Measurements from ENCODE around the gene NACC2.
"Not testable (repeated sequence)": the region's sequence is repeated elsewhere in the genome, so short reads cannot be mapped to it uniquely, and the experiment has no call there.

The NACC2 gene

GRCh38 chr9:136081113-136081825, 13.8 kb downstream of the NACC2 start:
- DNase-seq (ENCODE audit: low read depth in 3 of 3) = no peak

DNA sequence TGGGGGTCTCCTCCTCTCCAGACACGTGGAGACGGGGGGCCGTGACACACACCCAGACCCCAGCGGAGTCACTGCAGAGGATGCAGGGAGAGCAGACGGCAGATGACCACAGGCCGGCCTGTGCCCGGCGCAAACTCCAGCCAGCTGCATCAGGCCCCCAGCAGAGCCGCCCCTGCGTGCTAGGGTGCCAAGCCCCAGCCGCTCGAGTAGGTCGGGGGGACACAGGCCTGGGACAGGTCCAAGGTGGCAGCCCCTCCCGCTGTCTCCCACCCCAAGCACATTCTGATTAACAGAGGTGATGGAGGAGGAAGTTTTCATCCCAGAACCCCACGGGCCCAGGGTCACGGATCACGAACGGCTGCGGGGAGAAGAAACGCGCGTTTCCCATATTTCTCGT, 14.4 kb downstream of the NACC2 start:
- no peak for DNase-seq (ENCODE audit: low read depth in 3 of 3)

DNA sequence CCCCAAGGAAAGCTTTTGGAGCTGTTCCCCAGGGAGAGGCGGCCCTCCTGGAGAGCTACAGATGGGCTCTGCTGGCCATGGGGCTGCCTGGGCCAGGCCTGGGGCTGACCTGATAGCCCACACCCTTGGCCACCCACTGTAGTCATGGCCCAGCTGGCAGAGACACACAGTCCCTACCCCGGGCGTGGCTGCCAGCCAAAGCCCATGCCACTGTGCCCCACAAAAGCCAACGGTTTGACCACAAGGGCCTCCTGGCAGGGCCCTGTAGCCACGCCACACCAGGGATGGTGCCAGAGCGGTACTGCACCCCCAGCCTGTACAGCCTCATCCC, 15.2 kb downstream of the NACC2 start:
- DNase-seq (ENCODE audit: low read depth in 3 of 3) = no peak

- no peak for DNase-seq (ENCODE audit: low read depth in 3 of 3)
These were observed 15.7 kb downstream of the NACC2 start for GRCh38 chr9:136079211-136079915.

DNA sequence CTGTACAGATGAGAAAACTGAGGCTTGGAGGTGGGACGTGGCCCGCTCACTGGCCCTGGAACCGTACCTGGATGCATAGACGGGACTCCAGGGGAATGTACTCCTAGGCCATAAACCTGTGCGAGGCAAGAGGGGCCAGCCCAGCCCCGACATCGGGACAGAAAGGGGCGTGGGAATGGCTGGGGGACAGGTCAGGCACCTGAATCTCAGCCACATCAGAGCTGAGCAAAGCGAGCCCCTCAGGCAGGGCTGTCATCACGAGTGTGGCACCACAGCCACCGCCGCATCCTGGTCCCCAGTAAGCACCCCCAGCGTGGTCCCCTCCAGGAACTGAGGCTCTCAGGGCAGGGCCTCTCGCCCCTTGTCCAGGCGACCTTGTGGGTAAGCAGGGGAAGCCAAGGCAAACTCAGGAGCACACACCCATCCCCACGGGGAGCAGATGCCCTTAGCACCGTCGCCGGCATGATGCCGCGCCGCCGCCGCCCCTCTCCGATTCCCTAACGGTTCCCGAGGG, 16.5 kb downstream of the NACC2 start:
- no peak for DNase-seq (ENCODE audit: low read depth in 3 of 3)

- DNase-seq (ENCODE audit: low read depth in 3 of 3) = no peak
These were observed 17.1 kb downstream of the NACC2 start for GRCh38 chr9:136078024-136078423.

GRCh38 chr9:136077491-136077890, 17.6 kb downstream of the NACC2 start:
- no peak for DNase-seq (ENCODE audit: low read depth in 3 of 3)

- no peak for DNase-seq (ENCODE audit: low read depth in 3 of 3)
These were observed 19.0 kb downstream of the NACC2 start for GRCh38 chr9:136075881-136076678.

DNA sequence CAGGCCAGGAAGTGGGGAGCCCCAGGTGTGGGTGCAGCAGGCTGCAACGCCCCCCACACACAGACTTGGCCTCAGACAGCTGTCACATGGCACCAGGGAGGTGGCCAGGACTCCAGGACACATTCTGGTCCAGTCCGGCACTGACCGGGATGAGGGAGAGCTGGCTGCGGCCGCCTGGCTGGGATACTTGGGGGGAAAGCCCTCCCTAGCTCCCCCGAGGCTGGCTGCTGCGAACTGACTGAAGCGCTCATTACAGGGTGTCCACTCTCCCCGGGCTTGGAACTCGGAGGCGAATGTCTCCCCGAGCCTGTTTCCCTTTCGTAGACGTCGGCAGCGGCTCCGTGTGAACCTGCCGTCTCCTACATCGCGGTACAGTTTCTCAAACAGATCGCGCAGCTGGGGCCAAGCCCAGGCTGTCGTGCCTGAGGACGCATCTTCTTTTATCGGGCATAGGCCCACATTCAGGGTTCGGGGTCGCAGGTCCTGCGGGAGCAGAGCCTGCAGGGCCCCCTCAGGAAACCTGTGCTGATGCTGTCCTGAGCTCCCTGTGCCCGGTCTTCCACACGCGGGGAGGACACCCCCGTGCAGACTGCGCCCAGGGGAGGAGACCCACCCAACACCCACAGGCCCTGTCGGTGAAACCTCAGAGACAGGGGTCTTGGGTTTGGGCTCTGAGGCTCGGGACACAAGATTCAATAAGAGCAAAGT, 19.8 kb downstream of the NACC2 start:
- no peak for DNase-seq (ENCODE audit: low read depth in 3 of 3)

GRCh38 chr9:136074706-136075105, 20.4 kb downstream of the NACC2 start:
- DNase-seq (ENCODE audit: low read depth in 3 of 3) = no peak

- no peak for DNase-seq (ENCODE audit: low read depth in 3 of 3)
These were observed 32.2 kb downstream of the NACC2 start for GRCh38 chr9:136062657-136063439.

GRCh38 chr9:136061916-136062315, 33.2 kb downstream of the NACC2 start:
- DNase-seq (ENCODE audit: low read depth in 3 of 3) = not testable (repeated sequence)

DNA sequence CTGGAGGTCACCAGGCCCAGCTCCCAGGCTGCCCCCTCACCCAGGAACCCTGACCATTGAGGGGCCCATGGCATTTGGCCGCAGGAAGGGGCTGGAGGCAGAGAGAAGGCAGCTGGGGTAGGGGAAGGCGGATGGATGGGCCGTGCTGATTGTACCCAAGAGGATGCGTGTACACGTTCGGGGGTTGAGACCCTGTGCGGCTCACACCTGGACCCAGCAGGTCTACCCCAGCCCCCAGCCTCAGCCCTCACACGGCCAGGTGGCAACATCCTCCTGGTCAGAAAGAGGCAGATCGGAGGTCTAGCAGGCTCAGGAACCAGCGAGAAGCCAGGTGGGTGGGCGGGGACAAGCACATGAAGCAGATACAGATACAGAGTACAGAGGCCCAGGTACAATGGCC, 33.7 kb downstream of the NACC2 start:
- no peak for DNase-seq (ENCODE audit: low read depth in 3 of 3)

DNA sequence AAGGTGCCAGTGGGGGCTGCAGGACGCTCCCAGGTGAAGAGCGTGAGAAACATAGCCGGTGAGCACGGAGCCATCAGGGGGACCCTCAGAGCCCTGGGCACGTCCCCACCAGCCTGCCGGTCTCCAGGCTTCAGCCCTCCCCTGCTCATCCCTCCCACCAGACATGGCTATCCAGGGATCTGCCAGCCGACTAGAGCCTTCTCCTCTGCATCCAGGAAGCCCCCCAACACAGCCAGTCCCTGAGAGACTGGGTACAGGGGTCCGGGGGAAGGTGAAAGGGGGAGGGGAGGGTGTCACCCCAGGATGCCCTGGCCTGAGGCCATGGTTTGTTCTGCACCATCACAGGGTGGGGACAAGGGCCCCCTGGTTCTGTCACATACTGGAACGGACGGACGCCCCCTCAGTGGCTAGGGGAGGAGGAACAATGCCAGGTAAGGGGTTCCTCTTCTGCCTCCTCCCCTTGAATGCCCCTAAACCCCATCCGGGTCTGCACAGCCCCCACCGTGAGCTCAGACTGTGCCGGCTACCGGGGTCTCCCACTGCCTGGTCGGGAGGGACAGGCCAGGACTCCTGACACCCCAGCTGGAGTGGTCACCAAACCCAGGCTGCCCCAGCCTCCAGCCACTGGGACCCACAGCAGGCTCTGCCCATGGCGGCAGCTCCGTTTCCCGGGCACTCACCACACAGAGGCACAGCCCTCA, 34.3 kb downstream of the NACC2 start:
- no peak for DNase-seq (ENCODE audit: low read depth in 3 of 3)

DNA sequence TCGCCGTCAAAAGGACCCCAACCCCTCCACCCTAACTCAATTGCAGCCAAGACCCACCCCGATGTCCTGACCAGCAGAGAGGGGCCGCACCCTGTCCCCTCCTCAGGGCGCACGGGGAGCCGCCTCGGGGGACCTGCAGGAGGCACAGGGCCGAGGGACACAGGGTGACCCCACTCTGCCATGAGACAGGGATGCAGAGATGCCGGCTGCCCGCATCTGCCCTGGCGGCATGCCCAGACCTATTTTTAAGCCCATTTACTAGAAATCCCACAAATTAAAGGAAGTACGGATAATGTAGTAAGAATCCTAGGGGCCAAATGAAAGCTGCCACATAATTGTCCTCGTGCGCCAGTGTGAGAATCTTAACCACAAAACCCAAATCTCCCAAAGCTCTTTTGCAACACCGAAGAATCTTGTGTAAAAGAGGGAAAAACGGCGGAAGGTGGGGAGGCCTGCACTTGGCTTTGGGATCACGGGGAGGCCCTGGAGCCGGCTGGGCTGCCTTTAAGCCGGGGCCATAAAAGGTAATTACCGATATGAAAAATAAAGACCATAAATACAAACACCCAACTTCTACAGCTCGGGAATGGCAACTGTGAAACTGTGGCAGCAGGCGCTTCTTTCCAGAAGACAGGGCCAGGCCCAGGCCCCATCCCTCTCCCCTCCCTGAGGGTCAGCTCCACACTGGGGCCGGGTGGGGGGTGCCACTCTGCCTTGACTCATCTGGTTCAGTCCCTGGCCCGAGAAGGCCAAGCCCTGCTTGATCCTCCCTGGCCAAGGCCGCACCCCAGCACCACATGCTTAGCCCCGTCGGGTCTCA, 35.0 kb downstream of the NACC2 start:
- no peak for DNase-seq (ENCODE audit: low read depth in 3 of 3)

GRCh38 chr9:136059321-136059791, 35.7 kb downstream of the NACC2 start:
- no peak for DNase-seq (ENCODE audit: low read depth in 3 of 3)

DNA sequence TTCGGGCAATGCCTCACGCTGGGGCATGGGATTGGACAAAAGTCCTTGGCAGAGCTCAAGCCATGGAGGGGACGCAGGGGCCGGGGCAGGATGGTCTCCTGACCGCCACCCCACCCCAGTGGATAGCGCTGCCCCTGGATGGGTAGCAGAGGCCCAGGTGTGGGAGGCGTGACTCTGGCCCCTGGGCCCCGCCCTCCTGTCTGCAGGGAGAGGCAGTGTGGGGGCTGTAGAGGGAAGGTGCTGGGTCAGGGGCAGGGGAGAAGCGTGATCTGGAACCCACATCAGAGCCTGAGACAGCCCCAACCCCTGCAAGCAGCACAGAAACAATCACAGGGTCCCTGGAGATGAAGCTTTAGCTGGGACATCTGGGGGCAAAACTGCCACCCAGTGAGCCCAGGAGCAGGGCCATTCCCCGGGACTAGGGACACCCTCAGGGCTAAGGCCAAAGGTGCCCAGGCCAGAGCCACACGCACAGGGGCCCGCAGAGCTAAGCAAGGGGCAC, 36.2 kb downstream of the NACC2 start:
- DNase-seq (ENCODE audit: low read depth in 3 of 3) = no peak

DNA sequence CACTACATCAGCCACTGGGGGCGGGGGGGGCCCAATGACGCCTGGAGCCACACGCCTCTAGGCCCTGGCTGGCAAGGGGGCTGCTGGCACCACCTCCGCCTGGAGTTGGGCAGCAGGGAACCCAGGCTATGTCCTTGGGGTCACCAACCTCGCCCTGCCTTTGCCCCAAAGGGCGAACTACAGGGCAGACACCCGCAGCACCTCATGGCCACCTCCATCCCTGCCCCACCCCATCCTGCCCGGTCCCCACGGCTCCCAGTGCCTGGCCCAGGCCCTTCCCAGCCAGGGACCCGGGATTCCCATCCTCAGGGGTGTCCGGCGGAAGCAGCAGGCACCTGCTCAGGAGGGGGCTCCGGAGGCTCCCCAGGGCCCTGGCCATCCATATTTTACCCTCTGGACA, 37.0 kb downstream of the NACC2 start:
- no peak for DNase-seq (ENCODE audit: low read depth in 3 of 3)
